Astrocyte of the cerebellum (primary cell): ENCODE measurements around the gene GRP.

ENCODE experiments used
- DNase-seq: peaks from one replicate; pipeline ENCODE4 v3.0.0-alpha.2; 2011; ENCODE audit warnings: low read depth
- H3K4me3 ChIP-seq: 2 replicates; pipeline ENCODE4 v1.5.1; 2011; ENCODE audit warnings: mild to moderate bottlenecking, low read depth, low read length, moderate library complexity
- CTCF ChIP-seq: IDR thresholded peaks from 2 replicates; pipeline ENCODE4 v1.5.1; 2012; ENCODE audit warnings: low read length, low read depth, moderate library complexity, mild to moderate bottlenecking; ENCODE audit errors: missing control alignments
- in situ Hi-C: cut with HindIII; loops from 2 replicates; pipeline ENCODE4 v1.10.0; 2017; ENCODE audit warnings: low sequenced_read_pairs

Gene GRP

GRCh38 chr18:59266886-59267502 lies 47.0 kb downstream of the GRP start:
- in situ Hi-C loops = no loop called here
- DNase-seq = no peak
- no peak overlapping the region for H3K4me3 ChIP-seq
- TF ChIP-seq CTCF = no peak

- no peak overlapping the region for H3K4me3 ChIP-seq
- TF ChIP-seq CTCF = no peak
- in situ Hi-C loops = no loop called here
- no peak for DNase-seq
Measured at GRCh38 chr18:59267503-59268126, 47.7 kb downstream of the GRP start.

- in situ Hi-C loops = no loop called here
- no peak overlapping the region for H3K4me3 ChIP-seq
- no peak for TF ChIP-seq CTCF
- DNase-seq = no peak
Measured at GRCh38 chr18:59268127-59268720, 48.3 kb downstream of the GRP start.

GRCh38 chr18:59268721-59269562 lies 49.0 kb downstream of the GRP start:
- no peak for DNase-seq
- in situ Hi-C loops = no loop called here
- TF ChIP-seq CTCF = no peak
- H3K4me3 ChIP-seq = no peak overlapping the region

GRCh38 chr18:59269563-59270119 lies 49.7 kb downstream of the GRP start:
- TF ChIP-seq CTCF = no peak
- in situ Hi-C loops = no loop called here
- H3K4me3 ChIP-seq = no peak overlapping the region
- no peak for DNase-seq

GRCh38 chr18:59270689-59271257 lies 50.8 kb downstream of the GRP start:
- in situ Hi-C loops = no loop called here
- no peak for TF ChIP-seq CTCF
- H3K4me3 ChIP-seq = no peak overlapping the region
- DNase-seq = no peak
